Left lobe of liver (tissue), 2 donors: ENCODE data around the gene RHOBTB1. TPM values are rescaled to one million over a fixed set of nuclear protein-coding genes. Genes with fewer than 3 reads are reported as not detected.
"Not testable (repeated sequence)": the region's sequence is repeated elsewhere in the genome, so short reads cannot be mapped to it uniquely, and the experiment has no call there.

Experiments used
- ATAC-seq: fragments of 200-7000 bp; cut with Tn5 transposase; one replicate; pipeline ENCODE4 v1.9.1; 2020; ENCODE audit warnings: mild to moderate bottlenecking, moderate library complexity
- DNase-seq: peaks from one replicate; pipeline ENCODE4 v3.0.0-alpha.2; 2020; ENCODE audit warnings: low spot score
- total RNA-seq: library from RNA; stranded (reverse); gene quantifications from one replicate; pipeline ENCODE4 v1.2.1, GENCODE V29; 2021
- donor health status: DM: no; HTN: no; CAD: no; lungs with moderate emphysema.
- donor health status: DM: no; HTN: yes; CAD: no.

The RHOBTB1 gene
- total RNA-seq, 1 donor from 2014 or later, result 3.6 TPM

DNA sequence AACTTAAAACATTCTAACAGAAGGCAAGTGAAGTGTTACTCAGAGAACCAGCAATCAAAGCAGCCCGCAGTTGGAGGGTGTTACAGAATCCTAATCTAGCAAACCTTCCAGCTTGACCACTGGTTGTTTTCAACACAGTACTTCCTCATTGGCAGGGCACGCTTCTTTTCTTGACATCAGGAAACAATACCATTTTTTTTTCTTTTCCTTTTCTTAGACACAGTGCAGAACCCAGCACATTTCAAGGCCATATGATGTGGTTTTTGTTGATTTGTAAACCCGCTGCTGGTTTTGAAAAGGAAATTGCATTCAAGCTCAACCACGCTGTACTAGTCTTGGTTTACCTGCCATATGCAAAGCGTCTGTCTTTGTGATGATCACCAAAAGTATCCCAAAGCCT is 33.4 kb downstream of the RHOBTB1 start:
- ATAC-seq (peak; percentile 48), DNase-seq (no peak)

DNA sequence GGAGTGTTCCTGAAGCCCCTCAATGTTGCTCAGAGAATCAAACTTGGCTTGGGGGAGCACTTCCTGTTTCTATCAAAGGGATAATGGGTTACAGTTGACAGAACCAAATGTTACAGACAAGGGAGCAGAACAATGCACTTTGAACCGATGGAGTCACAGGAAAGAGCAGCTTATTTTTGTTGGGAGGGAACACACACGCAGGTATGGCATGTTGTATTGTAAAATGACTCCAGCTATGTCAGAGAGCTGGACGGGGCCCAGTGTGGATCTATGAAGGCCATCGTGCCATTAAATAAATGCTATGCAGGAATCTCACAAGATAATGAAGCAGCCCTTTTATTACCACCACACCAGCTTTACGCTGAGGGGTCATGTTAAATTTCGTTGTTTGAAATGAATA is 35.1 kb downstream of the RHOBTB1 start:
- DNase-seq, result no peak
- ATAC-seq, result no peak

DNA sequence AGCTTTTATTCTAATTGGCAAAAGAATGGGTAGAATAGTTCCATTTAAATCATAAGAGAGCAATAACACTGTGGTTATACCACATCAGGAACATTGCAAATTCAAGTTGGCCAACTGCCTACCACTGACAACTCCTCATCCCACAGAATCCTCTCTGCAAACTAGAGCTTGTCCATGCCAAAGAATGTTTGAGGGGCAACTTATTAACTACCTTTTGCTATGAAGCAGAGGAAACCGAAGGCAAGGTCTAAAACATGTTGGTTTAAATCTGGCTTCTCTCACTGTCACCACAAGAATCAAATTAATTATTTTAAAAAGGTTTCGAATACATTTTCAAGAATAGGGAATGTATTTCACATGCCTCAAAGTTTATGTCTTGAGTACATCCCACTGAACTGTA is 36.0 kb downstream of the RHOBTB1 start:
- ATAC-seq (no peak), DNase-seq (no peak)

GRCh38 chr10:60907236-60907635 is 36.7 kb downstream of the RHOBTB1 start:
- DNase-seq, result no peak
- ATAC-seq, result no peak

- DNase-seq, ATAC-seq: not testable (repeated sequence)
Observed at GRCh38 chr10:60906825-60907224, 37.2 kb downstream of the RHOBTB1 start.

GRCh38 chr10:60906411-60906810 is 37.6 kb downstream of the RHOBTB1 start:
- ATAC-seq, result no peak

DNA sequence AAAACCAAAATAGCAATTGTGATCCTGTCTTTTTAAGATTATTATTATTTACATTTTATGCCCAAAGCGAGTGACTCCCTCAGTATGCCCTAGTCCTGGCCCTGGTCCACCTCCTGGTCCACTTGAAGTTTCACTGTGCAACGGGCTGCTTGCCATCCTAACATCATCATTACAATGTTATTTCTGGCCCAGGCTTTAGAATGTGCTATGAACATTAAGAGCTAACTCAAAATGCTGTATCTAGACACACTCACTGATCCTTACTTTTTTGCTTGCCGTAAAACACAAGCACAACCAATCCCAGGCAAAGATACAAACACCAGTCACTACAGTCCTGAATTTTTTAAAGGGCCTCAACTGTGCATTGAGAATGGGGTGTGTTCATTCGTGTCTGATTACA is 38.4 kb downstream of the RHOBTB1 start:
- ATAC-seq, result no peak
- no peak for DNase-seq

More at GRCh38 chr10:60906411-60906810, 37.6 kb downstream of the RHOBTB1 start:
- DNase-seq, result no peak

DNA sequence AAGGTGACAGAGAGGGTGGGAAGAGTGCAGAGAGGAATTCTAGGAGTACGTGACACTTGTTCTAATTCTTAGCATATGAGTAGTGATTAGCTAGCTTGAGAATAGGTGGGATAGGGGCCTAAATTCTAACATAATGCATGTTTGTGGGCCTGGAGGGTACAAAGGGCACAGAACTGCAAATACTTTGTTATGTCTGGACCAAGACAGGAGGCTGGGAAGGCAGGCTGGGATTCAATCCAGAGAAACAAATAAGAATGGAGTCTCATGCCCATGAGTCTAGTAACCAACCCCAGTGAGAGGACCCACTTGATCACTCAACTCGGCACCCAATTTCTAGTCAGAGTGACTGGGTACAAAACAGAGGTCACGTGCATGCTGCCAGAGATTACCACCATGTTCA is 40.9 kb downstream of the RHOBTB1 start:
- no peak for ATAC-seq
- no peak for DNase-seq

GRCh38 chr10:60901561-60902235 is 42.3 kb downstream of the RHOBTB1 start:
- DNase-seq, result peak; percentile 77
- ATAC-seq, result peak; percentile 94

DNA sequence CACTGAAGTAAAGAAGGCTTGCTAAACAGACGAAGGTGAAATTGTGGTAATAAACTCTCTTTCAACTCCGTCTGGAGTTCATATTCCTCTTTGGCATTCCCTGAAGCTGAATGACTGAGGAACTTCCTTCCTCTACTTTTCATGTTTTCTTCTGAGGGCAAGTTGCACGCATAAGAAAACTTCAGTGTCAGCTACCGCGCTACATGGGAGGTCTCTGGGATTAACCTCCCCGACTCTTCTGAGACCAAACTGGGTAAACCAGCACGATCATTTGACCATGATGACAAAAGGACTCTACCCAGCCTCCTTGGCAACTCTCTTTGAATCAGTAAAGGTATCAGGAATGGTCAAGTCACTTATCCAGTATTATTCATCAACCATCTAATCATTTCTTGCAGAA is 44.7 kb downstream of the RHOBTB1 start:
- ATAC-seq, result no peak
- DNase-seq, result no peak

DNA sequence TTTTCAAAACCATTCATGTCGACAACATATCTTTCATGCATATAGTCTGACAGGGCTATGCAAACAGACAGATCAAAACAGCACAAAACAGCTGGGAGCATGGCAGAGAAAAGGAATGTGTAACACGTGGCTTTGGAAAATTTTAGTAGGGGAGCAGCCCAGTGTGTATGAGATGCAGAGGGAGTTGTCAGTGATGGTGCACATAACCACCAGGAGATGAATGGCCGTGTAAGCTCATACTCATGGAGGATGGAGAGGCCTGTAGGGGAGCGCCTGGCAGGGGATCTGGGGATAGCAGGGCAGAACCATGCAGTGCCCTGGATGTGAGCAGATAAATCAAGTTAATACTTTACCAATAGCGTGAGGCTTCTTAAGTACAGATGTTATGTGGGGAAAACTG is 45.7 kb downstream of the RHOBTB1 start:
- ATAC-seq (no peak), DNase-seq (no peak)

DNA sequence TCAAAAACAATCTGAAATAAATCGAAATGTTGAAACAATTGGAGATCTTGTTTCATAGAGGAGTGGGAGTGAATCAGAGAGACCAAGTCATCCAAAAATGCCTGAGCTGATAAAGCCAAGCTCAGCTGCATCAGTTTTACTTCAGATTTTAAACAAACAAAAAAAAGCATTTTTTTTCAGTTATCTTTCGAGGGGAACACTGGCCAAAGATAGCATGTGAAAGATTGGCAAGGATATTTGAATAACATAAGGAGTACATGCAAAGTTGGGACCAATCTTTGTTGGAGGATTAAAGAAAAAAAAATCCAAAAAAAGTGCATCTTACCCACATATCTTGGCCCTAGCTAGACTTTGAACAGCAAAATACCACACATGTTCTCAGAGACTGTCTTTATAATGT is 47.2 kb downstream of the RHOBTB1 start:
- no peak for ATAC-seq
- no peak for DNase-seq

DNA sequence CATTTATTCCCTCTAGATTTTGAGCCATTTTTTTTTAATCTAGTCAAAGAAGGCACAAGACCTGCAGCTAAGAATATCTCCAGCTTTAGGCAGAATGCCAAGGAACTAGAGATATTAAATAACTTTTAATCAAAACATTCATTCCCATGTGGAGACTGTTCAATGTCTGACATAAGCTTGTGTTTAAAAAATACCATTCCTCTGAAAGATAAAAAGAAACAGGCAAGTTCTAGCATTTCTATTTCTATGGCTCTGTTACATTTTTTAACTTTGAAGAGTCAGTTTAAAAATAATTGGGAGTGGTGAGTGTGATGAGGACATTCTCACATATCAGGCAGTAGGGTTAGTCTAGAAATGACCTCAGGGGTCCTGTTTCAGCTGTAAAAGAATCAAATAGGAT is 48.0 kb downstream of the RHOBTB1 start:
- DNase-seq, result no peak

DNA sequence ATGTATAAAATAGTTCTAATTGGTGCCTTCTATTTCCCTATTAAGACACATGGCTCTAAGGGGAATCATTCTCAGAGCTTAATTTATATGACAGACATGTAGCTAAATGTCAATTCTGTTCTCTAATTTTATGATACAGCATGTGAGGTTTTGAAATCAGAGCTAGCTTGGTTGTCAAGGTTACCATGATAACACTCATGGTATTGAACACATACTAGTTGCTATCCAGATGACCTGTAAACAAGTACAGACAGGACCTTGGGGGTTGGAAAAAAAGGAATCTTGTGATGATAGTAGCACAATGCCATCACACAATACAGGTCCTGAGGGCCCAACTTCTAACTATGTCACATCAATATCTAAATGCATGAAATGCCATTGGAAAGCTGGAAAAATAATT is 49.2 kb downstream of the RHOBTB1 start:
- DNase-seq, result no peak

More for the DNA sequence above, 48.0 kb downstream of the RHOBTB1 start:
- ATAC-seq, result no peak

DNA sequence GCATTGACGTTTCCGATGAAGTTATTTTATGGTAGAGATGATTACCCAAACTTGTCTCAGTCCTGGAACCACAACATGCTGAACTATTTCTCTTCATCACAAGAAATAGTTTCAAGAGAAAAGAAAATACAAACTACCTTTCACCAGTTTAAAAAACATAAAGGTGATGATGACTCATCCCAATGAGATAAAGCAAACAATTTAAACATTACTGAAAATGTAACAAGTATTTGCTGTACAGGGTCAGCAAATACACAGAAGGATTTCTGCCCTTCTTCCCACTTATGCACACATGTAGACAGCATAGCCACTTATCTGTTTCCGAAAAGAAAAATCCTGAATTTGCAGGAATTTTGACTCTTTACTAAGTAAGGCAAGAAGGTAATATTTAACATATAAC is 50.8 kb downstream of the RHOBTB1 start:
- no peak for ATAC-seq
- DNase-seq, result no peak

More for the DNA sequence above, 49.2 kb downstream of the RHOBTB1 start:
- no peak for ATAC-seq

DNA sequence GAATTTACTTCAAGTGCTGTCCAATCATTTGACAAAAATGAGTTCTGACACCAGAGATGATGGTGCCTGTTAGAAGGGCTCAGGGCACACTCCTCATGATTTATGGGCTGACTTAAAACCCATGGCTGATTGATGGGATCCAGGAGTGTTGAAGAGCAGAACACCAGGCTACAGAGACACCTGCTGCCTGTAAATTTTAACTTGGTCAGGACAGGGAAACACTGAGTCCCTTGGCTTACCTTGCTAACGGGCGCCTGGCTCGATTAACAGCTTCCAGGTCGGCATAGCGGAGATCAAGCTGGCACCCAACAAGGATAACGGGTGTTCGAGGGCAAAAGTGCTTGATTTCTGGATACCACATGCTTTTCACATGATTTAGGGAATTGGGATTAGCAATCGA is 51.4 kb downstream of the RHOBTB1 start:
- ATAC-seq, result no peak
- no peak for DNase-seq

DNA sequence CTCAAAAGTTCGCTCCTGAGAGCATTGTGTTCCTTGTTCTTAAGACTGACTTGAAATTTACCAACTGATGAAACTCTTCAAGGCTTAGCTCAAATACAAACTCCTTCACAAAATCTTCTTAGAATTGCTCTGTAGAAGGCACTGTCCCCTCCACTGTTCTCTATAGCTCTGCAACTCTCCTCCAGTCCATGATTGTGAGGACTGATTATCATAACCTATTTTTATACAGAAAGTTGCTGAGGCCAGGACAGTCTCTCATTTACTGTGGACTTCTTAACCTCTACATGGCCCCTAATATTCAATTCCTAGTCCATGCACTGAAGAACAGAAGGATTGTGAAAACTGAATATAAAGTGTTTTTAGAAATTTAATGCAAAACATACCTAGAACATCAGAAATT is 53.2 kb downstream of the RHOBTB1 start:
- no peak for ATAC-seq
- DNase-seq, result no peak

DNA sequence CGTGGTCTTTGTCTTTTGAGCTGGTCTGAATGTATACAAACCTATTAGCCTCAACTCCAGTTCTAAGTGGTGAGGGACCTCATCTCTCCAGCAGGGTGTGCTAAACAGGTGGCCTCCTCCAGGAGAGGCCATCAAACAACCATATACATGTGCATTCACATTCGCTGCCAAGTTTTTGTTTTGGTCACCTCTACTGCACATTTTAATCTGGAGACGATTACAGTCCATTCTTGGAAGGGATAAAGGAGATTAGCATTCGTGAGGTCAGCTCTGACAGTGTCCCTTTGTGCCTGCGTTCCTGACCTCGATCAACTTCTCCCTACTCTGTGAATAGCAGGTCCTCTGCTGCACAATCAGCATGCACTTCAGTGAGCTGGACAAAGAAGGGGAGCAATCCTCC is 60.8 kb downstream of the RHOBTB1 start:
- DNase-seq, result no peak

GRCh38 chr10:60878224-60878623 is 65.8 kb downstream of the RHOBTB1 start:
- no peak for DNase-seq
- no peak for ATAC-seq

More for the DNA sequence above, 60.8 kb downstream of the RHOBTB1 start:
- peak; percentile 77 for ATAC-seq

GRCh38 chr10:60877777-60878120 is 66.2 kb downstream of the RHOBTB1 start:
- DNase-seq (no peak), ATAC-seq (no peak)

- ATAC-seq, result no peak
Observed at GRCh38 chr10:60877061-60877776, 66.8 kb downstream of the RHOBTB1 start.

DNA sequence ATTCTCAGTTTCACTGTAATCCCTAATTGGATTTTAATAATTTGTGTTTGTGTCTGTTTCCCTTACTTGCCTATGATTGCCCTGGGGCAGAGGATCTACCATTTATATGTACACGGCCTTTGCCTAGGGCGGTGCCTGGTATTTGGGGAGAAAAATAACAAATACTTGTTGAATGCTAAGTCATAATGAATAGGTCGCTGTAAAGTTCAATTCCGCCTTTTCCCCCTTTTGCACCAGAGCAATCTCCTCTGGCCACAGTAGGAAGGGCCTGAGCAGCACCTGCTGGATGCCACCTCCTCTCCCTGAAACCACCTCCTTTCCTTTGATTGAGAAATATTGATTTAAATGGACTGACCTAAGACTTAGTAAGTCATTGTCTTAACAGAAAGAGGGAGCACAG is 70.2 kb downstream of the RHOBTB1 start:
- DNase-seq, result no peak
- ATAC-seq, result no peak

More at GRCh38 chr10:60877061-60877776, 66.8 kb downstream of the RHOBTB1 start:
- DNase-seq, result no peak

- DNase-seq, result no peak
- no peak for ATAC-seq
Observed at GRCh38 chr10:60872451-60872850, 71.5 kb downstream of the RHOBTB1 start.
